Epithelial cell of proximal tubule (primary cell): Measurements from ENCODE around the gene CORT. TPM values are rescaled to one million over a fixed set of nuclear protein-coding genes. Genes with fewer than 3 reads are reported as not detected.
A peak's percentile ranks its signal among the peaks of the same experiment; 100 is the strongest.

Source experiments
- DNase-seq: peaks from one replicate; pipeline ENCODE4 v3.0.0-alpha.2; 2011; ENCODE audit warnings: low read depth
- H3K4me3 ChIP-seq: 2 replicates; pipeline ENCODE4 v1.5.1; 2011; ENCODE audit warnings: low read depth, mild to moderate bottlenecking, low read length
- CTCF ChIP-seq: conservative IDR thresholded peaks from 2 replicates; pipeline ENCODE4 v1.5.1; 2012; ENCODE audit warnings: low read depth, mild to moderate bottlenecking, low read length
- total RNA-seq: library from RNA; depleted of rRNA; stranded (reverse); fragments of >200 nt; gene quantifications from 2 replicates; pipeline ENCODE4 v1.2.3, GENCODE V29; 2015

Gene CORT
- total RNA-seq, 1 donor from 2014 or later = not detected

- peak overlapping the region; percentile 97 for H3K4me3 ChIP-seq
- DNase-seq = no peak
- no peak for TF ChIP-seq CTCF
Observed at GRCh38 chr1:10431070-10431730, 18.6 kb upstream of the CORT start.

- no peak for DNase-seq
- no peak overlapping the region for H3K4me3 ChIP-seq
- TF ChIP-seq CTCF = no peak
Observed at GRCh38 chr1:10432910-10433700, 16.7 kb upstream of the CORT start.

GRCh38 chr1:10433790-10434189 lies 16.0 kb upstream of the CORT start:
- no peak for DNase-seq
- no peak for TF ChIP-seq CTCF

DNA sequence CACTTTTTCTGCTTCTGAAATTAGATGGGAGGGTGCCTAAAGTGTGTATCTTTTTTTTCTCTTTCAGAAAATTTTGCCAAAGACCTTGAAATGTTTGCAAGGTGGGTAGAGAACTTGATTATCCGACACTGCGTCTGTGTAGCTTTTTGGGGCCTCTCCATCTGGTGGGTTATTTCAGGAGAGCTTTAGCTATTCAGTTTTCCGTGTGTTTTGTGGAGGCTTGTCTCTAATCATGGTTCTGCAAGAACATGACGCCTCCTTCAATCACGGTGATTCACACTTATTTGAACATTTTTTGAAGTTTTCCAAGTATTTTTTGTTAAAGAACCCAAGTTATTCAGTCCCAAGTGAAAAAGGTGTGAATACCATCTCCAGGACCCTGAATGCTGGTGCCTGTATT lies 15.2 kb upstream of the CORT start:
- TF ChIP-seq CTCF = no peak
- DNase-seq = no peak
- H3K4me3 ChIP-seq = no peak overlapping the region

More at GRCh38 chr1:10433790-10434189, 16.0 kb upstream of the CORT start:
- no peak overlapping the region for H3K4me3 ChIP-seq

DNA sequence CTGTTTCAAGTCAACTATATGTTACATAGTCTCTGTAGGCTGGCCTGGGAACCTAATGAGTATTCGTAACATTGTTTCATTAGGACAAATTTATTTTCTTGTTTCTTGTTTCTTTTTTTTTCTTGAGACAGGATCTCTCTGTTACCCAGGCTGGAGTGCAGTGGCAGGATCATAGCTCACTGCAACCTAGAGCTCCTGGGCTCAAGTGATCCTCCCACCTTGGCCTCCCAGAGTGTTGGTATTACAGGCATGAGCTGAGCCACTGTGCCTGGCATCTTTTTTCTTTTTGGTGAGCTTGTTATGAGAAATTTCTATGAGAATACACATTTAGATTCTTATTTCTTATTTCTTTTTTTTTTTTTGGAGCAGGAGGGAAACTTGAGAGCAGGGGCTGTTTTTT lies 12.8 kb upstream of the CORT start:
- no peak for DNase-seq
- H3K4me3 ChIP-seq = no peak overlapping the region
- no peak for TF ChIP-seq CTCF

DNA sequence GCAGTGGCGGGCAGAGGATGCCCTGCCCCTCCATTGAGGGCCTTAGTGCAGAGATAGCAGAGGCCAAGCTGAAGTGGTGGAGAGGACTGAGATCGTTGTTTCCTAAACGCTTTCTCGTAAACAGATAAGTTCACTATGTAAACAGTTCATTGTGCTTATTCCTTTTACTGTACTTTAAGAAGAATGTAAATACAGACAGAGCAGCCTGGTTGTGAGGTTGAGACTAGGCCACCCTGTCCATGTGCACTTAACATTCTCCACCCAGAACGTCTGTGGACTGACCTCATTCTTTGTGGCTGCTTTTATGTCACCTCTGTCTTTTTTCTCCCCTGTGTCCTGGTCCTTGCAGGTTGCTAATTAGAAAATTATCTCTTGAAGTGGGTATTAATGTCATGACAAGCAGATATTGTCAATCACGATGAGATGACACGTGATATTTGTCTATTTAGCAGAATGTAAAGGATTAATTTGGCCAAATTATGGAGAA lies 11.1 kb upstream of the CORT start:
- no peak overlapping the region for H3K4me3 ChIP-seq
- no peak for DNase-seq
- no peak for TF ChIP-seq CTCF

GRCh38 chr1:10440305-10440704 lies 9.5 kb upstream of the CORT start:
- TF ChIP-seq CTCF = no peak
- no peak overlapping the region for H3K4me3 ChIP-seq
- DNase-seq = no peak
